H1 (cell line): ENCODE measurements around the gene NAV2. TPM values are rescaled to one million over a fixed set of nuclear protein-coding genes. Genes with fewer than 3 reads are reported as not detected.

ENCODE experiments used
- CTCF ChIA-PET: fragments of 300-600 bp; sonication (Branson Sonifier 250); formaldehyde crosslinking; loops from one replicate; lab custom pipeline; 2021; ENCODE audit not compliant: partially characterized antibody; lab: Charles Lee
- POLR2A ChIA-PET: fragments of 300-600 bp; sonication (Branson Sonifier 250); formaldehyde crosslinking; loops from one replicate; lab custom pipeline; 2021; ENCODE audit warnings: inconsistent platforms; ENCODE audit not compliant: partially characterized antibody; lab: Charles Lee
- DNase-seq, 2 experiments: peaks; one replicate each; pipeline versions ENCODE4 v3.0.0 to v3.0.0-alpha.2; 2010 to 2022; ENCODE audit warnings: low spot score in 2 of 2, low read depth in 1 of 2, mixed read lengths in 1 of 2
- FAIRE-seq: peaks from 2 replicates; lab custom pipeline; 2011; peaks lifted over from hg19 to GRCh38; lab: Jason Lieb, UNC
- H2AFZ ChIP-seq: 2 replicates; pipeline ENCODE4 v1.8.1; 2012; ENCODE audit warnings: low read length, inconsistent platforms
- H2AK5ac ChIP-seq: 2 replicates; pipeline ENCODE4 v1.6.1; 2013; ENCODE audit warnings: low read depth, low read length
- H2BK120ac ChIP-seq: replicated peaks from 2 replicates; pipeline ENCODE3; 2013; ENCODE audit warnings: low read depth, low read length, inconsistent platforms
- H2BK12ac ChIP-seq: 2 replicates; pipeline ENCODE4 v1.6.1; 2013; ENCODE audit warnings: low read depth, low read length
- H2BK15ac ChIP-seq: 2 replicates; pipeline ENCODE4 v1.6.1; 2013; ENCODE audit warnings: low read length
- H2BK20ac ChIP-seq: 2 replicates; pipeline ENCODE4 v1.6.1; 2013; ENCODE audit warnings: low read length
- H2BK5ac ChIP-seq: 2 replicates; pipeline ENCODE4 v1.6.1; 2013; ENCODE audit warnings: low read depth, low read length
- H3K14ac ChIP-seq: 2 replicates; pipeline ENCODE4 v1.6.1; 2013; ENCODE audit warnings: inconsistent platforms; ENCODE audit not compliant: insufficient read length
- H3K18ac ChIP-seq: 2 replicates; pipeline ENCODE4 v1.6.1; 2013; ENCODE audit warnings: low read length; ENCODE audit errors: extremely low read depth
- H3K23ac ChIP-seq: 2 replicates; pipeline ENCODE4 v1.6.1; 2013; ENCODE audit warnings: inconsistent platforms; ENCODE audit not compliant: insufficient read length
- H3K23me2 ChIP-seq: 2 replicates; pipeline ENCODE4 v1.6.1; 2013; ENCODE audit warnings: low read depth, low read length
- H3K27ac ChIP-seq: 2 replicates; pipeline ENCODE4 v1.6.1; 2011; ENCODE audit warnings: low read depth, low read length, inconsistent platforms
- H3K27me3 ChIP-seq, 4 experiments: replicated peaks in 1 of 4; 1 replicate in 1 of 4; 2 replicates in 3 of 4; pipeline versions ENCODE4 v1.6.1 to v1.8.1; 2011 to 2013; ENCODE audit warnings: low read length in 3 of 4, mild to moderate bottlenecking in 3 of 4, inconsistent platforms in 2 of 4, mixed read lengths in 2 of 4, moderate library complexity in 1 of 4; ENCODE audit not compliant: control insufficient read depth in 3 of 4, insufficient read depth in 3 of 4; ENCODE audit errors: extremely low read depth in 1 of 4
- H3K36me3 ChIP-seq, 4 experiments: 2 replicates each; pipeline versions ENCODE4 v1.6.1 to v1.8.1; 2011 to 2013; ENCODE audit warnings: mild to moderate bottlenecking in 4 of 4, low read length in 3 of 4, moderate library complexity in 2 of 4, control low read depth in 1 of 4, inconsistent platforms in 1 of 4; ENCODE audit not compliant: insufficient read depth in 4 of 4, control insufficient read depth in 2 of 4
- H3K4ac ChIP-seq: replicated peaks from 2 replicates; pipeline ENCODE3; 2013; ENCODE audit warnings: low read length, low read depth, mixed read lengths, inconsistent platforms; ENCODE audit not compliant: insufficient read length
- H3K4me1 ChIP-seq, 4 experiments: replicated peaks in 1 of 4; 1 replicate in 1 of 4; 2 replicates in 3 of 4; pipeline versions ENCODE4 v1.6.1 to v1.8.1; 2011 to 2013; ENCODE audit warnings: low read length in 3 of 4, inconsistent platforms in 2 of 4, mixed read lengths in 1 of 4; ENCODE audit not compliant: insufficient read depth in 4 of 4, control insufficient read depth in 3 of 4
- H3K4me2 ChIP-seq, 2 experiments: 2 replicates each; pipeline versions ENCODE4 v1.6.1 to v1.8.1; 2011 to 2013; ENCODE audit warnings: low read depth in 2 of 2, low read length in 2 of 2, control low read depth in 1 of 2, inconsistent platforms in 1 of 2, mild to moderate bottlenecking in 1 of 2; ENCODE audit not compliant: insufficient read depth in 1 of 2
- H3K4me3 ChIP-seq, 4 experiments: fragments of 200-600, 300-600 bp in 1 of 4; sonication (generic), shearing (Covaris generic), sonication (Bioruptor Twin) in 1 of 4; 2 replicates each; pipeline versions ENCODE4 v1.5.1 to v1.8.1; 2011 to 2016; ENCODE audit warnings: low read length in 4 of 4, low read depth in 3 of 4, control low read depth in 2 of 4, inconsistent platforms in 2 of 4, mild to moderate bottlenecking in 2 of 4, mixed read lengths in 1 of 4, moderate library complexity in 1 of 4; ENCODE audit not compliant: insufficient read depth in 2 of 4; ENCODE audit errors: extremely low read depth in 1 of 4
- H3K56ac ChIP-seq: replicated peaks from 2 replicates; pipeline ENCODE3; 2013; ENCODE audit warnings: low read depth, mild to moderate bottlenecking, mixed read lengths, low read length, inconsistent platforms; ENCODE audit not compliant: insufficient read length
- H3K79me1 ChIP-seq: 2 replicates; pipeline ENCODE4 v1.6.1; 2013; ENCODE audit warnings: low read depth, low read length, control low read depth
- H3K79me2 ChIP-seq, 2 experiments: 2 replicates each; pipeline versions ENCODE4 v1.6.1 to v1.8.1; 2012 to 2013; ENCODE audit warnings: low read length in 2 of 2, mild to moderate bottlenecking in 2 of 2, inconsistent platforms in 1 of 2; ENCODE audit not compliant: insufficient read depth in 2 of 2, control insufficient read depth in 1 of 2
- H3K9ac ChIP-seq, 4 experiments: replicated peaks in 1 of 4; 1 replicate in 1 of 4; 2 replicates in 3 of 4; pipeline versions ENCODE4 v1.6.1 to v1.8.1; 2011 to 2013; ENCODE audit warnings: low read depth in 3 of 4, low read length in 3 of 4, control low read depth in 2 of 4, mild to moderate bottlenecking in 2 of 4, moderate library complexity in 2 of 4, inconsistent platforms in 1 of 4; ENCODE audit errors: extremely low read depth in 1 of 4
- H3K9me3 ChIP-seq, 2 experiments: 2 replicates each; pipeline versions ENCODE4 v1.6.1 to v1.8.1; 2012 to 2013; ENCODE audit warnings: mild to moderate bottlenecking in 2 of 2, moderate library complexity in 2 of 2, control low read depth in 1 of 2, inconsistent platforms in 1 of 2, low read depth in 1 of 2, low read length in 1 of 2, mixed read lengths in 1 of 2; ENCODE audit not compliant: insufficient read depth in 2 of 2
- H4K20me1 ChIP-seq, 2 experiments: replicated peaks in 1 of 2; 2 replicates each; pipeline versions ENCODE3 to v1.8.1; 2011 to 2013; ENCODE audit warnings: inconsistent platforms in 2 of 2, low read length in 2 of 2, mild to moderate bottlenecking in 1 of 2; ENCODE audit not compliant: insufficient read depth in 2 of 2, control insufficient read depth in 1 of 2
- H4K5ac ChIP-seq: 2 replicates; pipeline ENCODE4 v1.6.1; 2013; ENCODE audit warnings: low read length, low read depth, mixed read lengths, inconsistent platforms; ENCODE audit not compliant: insufficient read length
- H4K8ac ChIP-seq: 2 replicates; pipeline ENCODE4 v1.8.0; 2013; ENCODE audit warnings: mild to moderate bottlenecking, moderate library complexity, low read length, inconsistent platforms; ENCODE audit not compliant: insufficient read depth; ENCODE audit errors: extremely low read depth
- H4K91ac ChIP-seq: replicated peaks from 2 replicates; pipeline ENCODE3; 2013; ENCODE audit warnings: low read length, mixed read lengths, inconsistent platforms; ENCODE audit not compliant: insufficient read length
- BCL11A ChIP-seq, 2 experiments: IDR thresholded peaks; one replicate each; pipeline ENCODE4 v1.6.1; 2011; ENCODE audit warnings: low read depth in 2 of 2, low read length in 2 of 2, mild to moderate bottlenecking in 2 of 2
- BRCA1 ChIP-seq: IDR thresholded peaks from 2 replicates; pipeline ENCODE4 v1.6.1; 2012; ENCODE audit warnings: low read depth, low read length, improper control_type of control experiment
- EGR1 ChIP-seq: IDR thresholded peaks from 2 replicates; pipeline ENCODE4 v1.6.1; 2011; ENCODE audit warnings: low read depth, low read length, borderline replicate concordance
- HDAC2 ChIP-seq, 2 experiments: fragments of 300-600 bp in 1 of 2; sonication (generic) in 1 of 2; IDR thresholded peaks; 2 replicates each; pipeline ENCODE4 v1.6.1; 2011 to 2012; ENCODE audit warnings: low read depth in 2 of 2, low read length in 2 of 2, mild to moderate bottlenecking in 2 of 2, moderate library complexity in 2 of 2, borderline replicate concordance in 1 of 2, inconsistent platforms in 1 of 2
- HDAC6 ChIP-seq: IDR thresholded peaks from one replicate; pipeline ENCODE4 v1.7.1; 2012; ENCODE audit warnings: low read depth, mild to moderate bottlenecking, inconsistent platforms, low read length, moderate library complexity
- KDM1A ChIP-seq: fragments of 200-600, 300-600 bp; sonication (generic); IDR thresholded peaks from 2 replicates; pipeline ENCODE4 v1.7.1; 2016; ENCODE audit warnings: mild to moderate bottlenecking, low read length, borderline replicate concordance
- SIN3A ChIP-seq, 2 experiments: IDR thresholded peaks in 1 of 2; conservative IDR thresholded peaks in 1 of 2; 2 replicates each; pipeline ENCODE4 v1.6.1; 2011 to 2012; ENCODE audit warnings: low read length in 2 of 2, improper control_type of control experiment in 1 of 2, low read depth in 1 of 2, mild to moderate bottlenecking in 1 of 2
- TAF1 ChIP-seq: IDR thresholded peaks from 2 replicates; pipeline ENCODE4 v1.6.1; 2011; ENCODE audit warnings: mild to moderate bottlenecking, low read depth, low read length
- TEAD4 ChIP-seq: IDR thresholded peaks from 2 replicates; pipeline ENCODE4 v1.6.1; 2012; ENCODE audit warnings: low read depth, low read length, inconsistent platforms, mixed read lengths
- WGBS, 2 experiments: shearing (Covaris generic) in 1 of 2; methylation state at CpG; one replicate each; pipeline versions ENCODE4 v1.1.6 to v1.1.7; 2013 to 2015; ENCODE audit warnings: low lambda C conversion rate in 2 of 2, mixed read lengths in 2 of 2, inconsistent platforms in 1 of 2, low coverage in 1 of 2, missing lambda C conversion rate in 1 of 2; ENCODE audit not compliant: insufficient replicate concordance in 2 of 2, insufficient coverage in 1 of 2, insufficient read length in 1 of 2; ENCODE audit errors: extremely low coverage in 1 of 2, missing lambda C conversion rate in 1 of 2; 5-methylcytosine and 5-hydroxymethylcytosine counted together
- polyA plus RNA-seq, 7 experiments: library from polyadenylated mRNA; depleted of rRNA in 3 of 7; stranded (reverse) in 5 of 7; unstranded in 2 of 7; fragments of >200 nt in 5 of 7; fragments of 200-250 nt in 2 of 7; gene quantifications; 1 replicate in 5 of 7; 2 replicates in 1 of 7; 4 replicates in 1 of 7; pipeline versions ENCODE4 v1.2.1 to v1.2.3, GENCODE V29; 2011 to 2013; ENCODE audit warnings: missing spikeins in 2 of 7, mixed read lengths in 2 of 7
- total RNA-seq: library from RNA; stranded (reverse); fragmentation: NEBNext Ultra II Directional; extraction: Animal tissue kit (Norgen Biotek cat#: 25700); gene quantifications from 2 replicates; pipeline ENCODE4 v1.2.1, GENCODE V29; 2021
- TF ChIP-seq, protein P1 (sequence below): IDR thresholded peaks from 2 replicates; pipeline ENCODE4 v1.6.1; 2011; ENCODE audit warnings: low read length, improper control_type of control experiment
- TF ChIP-seq, protein P2 (sequence below): IDR thresholded peaks from 2 replicates; pipeline ENCODE4 v1.6.1; 2012; ENCODE audit warnings: inconsistent platforms
- TF ChIP-seq, protein P3 (sequence below): IDR thresholded peaks from 2 replicates; pipeline ENCODE4 v1.6.1; 2012; ENCODE audit warnings: inconsistent platforms

Gene NAV2
- total and polyA plus RNA-seq, 2 of the 8 experiments (the other 6 are each of a cell fraction or from before 2014, with no cell fraction given) = 35.6 to 73.6 TPM

DNA sequence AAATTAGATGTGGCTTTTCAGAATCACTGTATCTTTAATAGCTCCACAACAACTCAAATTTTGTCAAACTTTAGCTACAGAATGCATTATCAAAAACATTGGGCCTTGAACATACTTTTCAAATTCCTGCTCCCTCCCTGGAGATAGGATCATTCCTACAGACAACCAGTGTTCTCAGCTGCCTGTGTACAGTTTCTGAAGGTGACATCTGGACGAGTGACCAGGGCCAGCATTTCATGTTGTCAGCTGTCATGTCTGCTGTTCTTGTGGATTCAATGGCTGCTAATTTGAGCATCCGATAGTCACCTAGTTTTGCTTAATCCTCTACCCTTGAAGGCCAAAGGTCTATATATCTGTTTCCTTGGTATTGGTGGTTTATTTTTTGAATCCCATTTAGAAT, 259.5 kb downstream of the NAV2 start:
- Histone ChIP-seq H2AFZ (no peak overlapping the region), H3K79me1 (no peaks in the 10 kb centered on the region; the same call in 1 of the 2 replicates), H3K23me2 (no peaks in the 10 kb centered on the region), H3K36me3 (peaks cover 0 to 3% (median 0%) of the 10 kb centered on the region in 4 experiments; a peak in 5 of 8 replicates), H2BK20ac (no peak overlapping the region), H2BK120ac (no peak overlapping the region), H3K9me3 (no peaks in the 10 kb centered on the region), H3K14ac (no peak overlapping the region), H3K27ac (no peak overlapping the region), H2BK12ac (no peak overlapping the region), H2BK5ac (no peak overlapping the region), H3K4me1 (no peaks in the 10 kb centered on the region), H3K56ac (no peak overlapping the region), H2AK5ac (no peak overlapping the region), H3K79me2 (peaks cover 0 to 7% of the 10 kb centered on the region in 2 experiments; a peak in 1 of 4 replicates), H3K23ac (no peak overlapping the region), H4K91ac (no peak overlapping the region), H3K27me3 (no peaks in the 10 kb centered on the region), H3K9ac (no peak overlapping the region), H2BK15ac (no peak overlapping the region), H4K5ac (no peak overlapping the region), H3K4ac (no peak overlapping the region), H4K8ac (no peak overlapping the region), H3K18ac (no peak overlapping the region), H4K20me1 (peaks cover 2 to 4% of the 10 kb centered on the region in 2 experiments), H3K4me3 (no peak overlapping the region), H3K4me2 (no peak overlapping the region)
- 72% methylated on average over 2 of the region's 2 CpGs; no CpG with 5 or more reads in 1 of the 2 experiments for WGBS, 2 experiments
- FAIRE-seq (no peak), DNase-seq (no peak)
- CTCF ChIA-PET = interaction anchor here (0.9 to 1.0 kb wide), 2 partner anchors 26 to 139 kb away, joined by 4 read pairs; no protein-coding TSS in a partner anchor
- POLR2A ChIA-PET = no interaction called here
- no peak for TF ChIP-seq TEAD4
- TF ChIP-seq BCL11A (IDR thresholded peaks at IDR 0.05; ENCODE audit: low read depth in 2 of 2, low read length in 2 of 2) = no peak
- TF ChIP-seq TAF1 = no peak
- TF ChIP-seq BRCA1 = no peak
- no peak for TF ChIP-seq SIN3A (conservative IDR thresholded peaks at IDR 0.05 in 1 of 2, IDR thresholded peaks at IDR 0.05 in 1 of 2; ENCODE audit: low read depth in 1 of 2, low read length in 2 of 2)
- TF ChIP-seq HDAC6 = no peak
- TF ChIP-seq KDM1A = no peak
- TF ChIP-seq, protein P1, sequence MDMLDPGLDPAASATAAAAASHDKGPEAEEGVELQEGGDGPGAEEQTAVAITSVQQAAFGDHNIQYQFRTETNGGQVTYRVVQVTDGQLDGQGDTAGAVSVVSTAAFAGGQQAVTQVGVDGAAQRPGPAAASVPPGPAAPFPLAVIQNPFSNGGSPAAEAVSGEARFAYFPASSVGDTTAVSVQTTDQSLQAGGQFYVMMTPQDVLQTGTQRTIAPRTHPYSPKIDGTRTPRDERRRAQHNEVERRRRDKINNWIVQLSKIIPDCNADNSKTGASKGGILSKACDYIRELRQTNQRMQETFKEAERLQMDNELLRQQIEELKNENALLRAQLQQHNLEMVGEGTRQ = no peak
- no peak for TF ChIP-seq HDAC2 (IDR thresholded peaks at IDR 0.05; ENCODE audit: borderline replicate concordance in 1 of 2, low read depth in 2 of 2, low read length in 2 of 2)
- TF ChIP-seq, protein P2, sequence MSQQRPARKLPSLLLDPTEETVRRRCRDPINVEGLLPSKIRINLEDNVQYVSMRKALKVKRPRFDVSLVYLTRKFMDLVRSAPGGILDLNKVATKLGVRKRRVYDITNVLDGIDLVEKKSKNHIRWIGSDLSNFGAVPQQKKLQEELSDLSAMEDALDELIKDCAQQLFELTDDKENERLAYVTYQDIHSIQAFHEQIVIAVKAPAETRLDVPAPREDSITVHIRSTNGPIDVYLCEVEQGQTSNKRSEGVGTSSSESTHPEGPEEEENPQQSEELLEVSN = no peak
- TF ChIP-seq EGR1 = no peak
- TF ChIP-seq, protein P3, sequence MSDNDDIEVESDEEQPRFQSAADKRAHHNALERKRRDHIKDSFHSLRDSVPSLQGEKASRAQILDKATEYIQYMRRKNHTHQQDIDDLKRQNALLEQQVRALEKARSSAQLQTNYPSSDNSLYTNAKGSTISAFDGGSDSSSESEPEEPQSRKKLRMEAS = no peak
